ENCODE data around the gene DISP2. TPM values are rescaled to one million over a fixed set of nuclear protein-coding genes. Genes with fewer than 3 reads are reported as not detected.

The DISP2 gene
- total and polyA plus RNA-seq, 9 of the 15 experiments (the other 6 are each of a cell fraction or from before 2014, with no cell fraction given): 0.06 to 0.89 (median 0.15) TPM; not detected in 1

DNA sequence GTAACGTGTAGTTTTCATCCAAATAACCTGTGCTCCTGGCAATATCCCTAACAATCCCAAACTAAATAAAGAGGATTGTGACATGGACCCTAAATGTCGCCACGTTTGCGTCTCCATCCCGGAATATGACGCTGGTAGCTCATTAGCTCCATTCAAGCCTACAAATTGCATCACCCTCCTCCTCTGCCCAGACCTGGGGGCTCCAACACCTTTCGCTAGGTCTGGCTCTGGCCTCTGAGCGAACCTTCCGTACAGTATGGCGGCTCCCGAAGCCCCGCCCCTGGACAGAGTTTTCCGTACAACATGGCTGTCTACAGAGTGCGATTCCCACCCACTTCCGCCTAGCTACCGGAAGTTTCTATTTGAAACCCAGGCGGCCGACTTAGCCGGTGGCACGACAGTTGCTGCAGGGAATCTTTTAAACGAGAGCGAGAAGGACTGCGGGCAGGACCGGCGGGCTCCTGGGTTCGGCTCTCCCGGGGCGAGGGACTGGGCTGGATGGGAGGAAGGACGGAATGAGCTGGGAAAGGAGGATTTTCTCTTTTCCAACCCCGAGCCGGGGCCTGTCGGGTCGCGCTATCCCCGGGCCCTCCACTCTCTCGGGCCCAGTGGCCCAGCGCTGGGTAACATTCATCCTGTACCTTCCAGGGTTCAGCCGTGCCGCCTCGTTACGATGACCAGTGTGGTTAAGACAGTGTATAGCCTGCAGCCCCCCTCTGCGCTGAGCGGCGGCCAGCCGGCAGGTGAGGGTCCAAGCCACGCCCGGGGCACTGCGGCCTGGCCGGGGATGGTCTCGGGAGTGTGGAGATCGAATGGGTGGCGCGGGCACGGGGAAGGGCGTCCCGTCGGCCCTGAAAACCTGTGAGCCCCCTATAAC lies 24.8 kb downstream of the DISP2 start, which contains the start of gene KNSTRN (continued):
- TF ChIP-seq, protein P1, sequence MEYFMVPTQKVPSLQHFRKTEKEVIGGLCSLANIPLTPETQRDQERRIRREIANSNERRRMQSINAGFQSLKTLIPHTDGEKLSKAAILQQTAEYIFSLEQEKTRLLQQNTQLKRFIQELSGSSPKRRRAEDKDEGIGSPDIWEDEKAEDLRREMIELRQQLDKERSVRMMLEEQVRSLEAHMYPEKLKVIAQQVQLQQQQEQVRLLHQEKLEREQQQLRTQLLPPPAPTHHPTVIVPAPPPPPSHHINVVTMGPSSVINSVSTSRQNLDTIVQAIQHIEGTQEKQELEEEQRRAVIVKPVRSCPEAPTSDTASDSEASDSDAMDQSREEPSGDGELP (CRISPR knock-in tag; IDR thresholded peaks at IDR 0.05; ENCODE audit: borderline replicate concordance): peak; percentile 59; the same call in 1 of the 2 replicates
- TF ChIP-seq GTF2E2 (tag; IDR thresholded peaks at IDR 0.05) (peak; percentile 63; the same call in 1 of the 2 replicates), ZFPM2 (CRISPR knock-in tag; IDR thresholded peaks at IDR 0.05) (no peak), NFATC3 (IDR thresholded peaks at IDR 0.05) (no peak), TRIM28 (IDR thresholded peaks at IDR 0.05) (no peak), EP300 (IDR thresholded peaks at IDR 0.05; ENCODE audit: low read length) (peak; percentile 37; the same call in 1 of the 2 replicates), ZNF140 (CRISPR knock-in tag; IDR thresholded peaks at IDR 0.05) (no peak), THAP12 (CRISPR knock-in tag; IDR thresholded peaks at IDR 0.05) (no peak), ETV6 (IDR thresholded peaks at IDR 0.05; ENCODE audit: borderline replicate concordance in 1 of 2, low read depth in 2 of 2, low read length in 1 of 2) (no peak), ETV6 (CRISPR knock-in tag; IDR thresholded peaks at IDR 0.05; ENCODE audit: borderline replicate concordance) (no peak), NR3C1 (CRISPR knock-in tag; IDR thresholded peaks at IDR 0.05) (no peak), SAFB (IDR thresholded peaks at IDR 0.05; ENCODE audit: borderline replicate concordance, low read depth, low read length) (no peak), SOX6 (IDR thresholded peaks at IDR 0.05) (no peak), ESRRA (IDR thresholded peaks at IDR 0.05; ENCODE audit: borderline replicate concordance, low read depth) (no peak), HEY1 (CRISPR knock-in tag; IDR thresholded peaks at IDR 0.05; ENCODE audit: borderline replicate concordance) (no peak), MEF2D (tag; conservative IDR thresholded peaks at IDR 0.05; ENCODE audit: low read depth) (no peak), OTX1 (CRISPR knock-in tag; IDR thresholded peaks at IDR 0.05) (no peak), SETDB1 (IDR thresholded peaks at IDR 0.05; ENCODE audit: low read length) (no peak), ZNF707 (CRISPR knock-in tag; conservative IDR thresholded peaks at IDR 0.05) (no peak), ZC3H8 (IDR thresholded peaks at IDR 0.05) (no peak)
- TF ChIP-seq, protein P2, sequence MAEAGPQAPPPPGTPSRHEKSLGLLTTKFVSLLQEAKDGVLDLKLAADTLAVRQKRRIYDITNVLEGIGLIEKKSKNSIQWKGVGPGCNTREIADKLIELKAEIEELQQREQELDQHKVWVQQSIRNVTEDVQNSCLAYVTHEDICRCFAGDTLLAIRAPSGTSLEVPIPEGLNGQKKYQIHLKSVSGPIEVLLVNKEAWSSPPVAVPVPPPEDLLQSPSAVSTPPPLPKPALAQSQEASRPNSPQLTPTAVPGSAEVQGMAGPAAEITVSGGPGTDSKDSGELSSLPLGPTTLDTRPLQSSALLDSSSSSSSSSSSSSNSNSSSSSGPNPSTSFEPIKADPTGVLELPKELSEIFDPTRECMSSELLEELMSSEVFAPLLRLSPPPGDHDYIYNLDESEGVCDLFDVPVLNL (CRISPR knock-in tag; IDR thresholded peaks at IDR 0.05; ENCODE audit: low read depth): no peak
- TF ChIP-seq, protein P3, sequence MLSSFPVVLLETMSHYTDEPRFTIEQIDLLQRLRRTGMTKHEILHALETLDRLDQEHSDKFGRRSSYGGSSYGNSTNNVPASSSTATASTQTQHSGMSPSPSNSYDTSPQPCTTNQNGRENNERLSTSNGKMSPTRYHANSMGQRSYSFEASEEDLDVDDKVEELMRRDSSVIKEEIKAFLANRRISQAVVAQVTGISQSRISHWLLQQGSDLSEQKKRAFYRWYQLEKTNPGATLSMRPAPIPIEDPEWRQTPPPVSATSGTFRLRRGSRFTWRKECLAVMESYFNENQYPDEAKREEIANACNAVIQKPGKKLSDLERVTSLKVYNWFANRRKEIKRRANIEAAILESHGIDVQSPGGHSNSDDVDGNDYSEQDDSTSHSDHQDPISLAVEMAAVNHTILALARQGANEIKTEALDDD (IDR thresholded peaks at IDR 0.05): no peak
- TF ChIP-seq, protein P4, sequence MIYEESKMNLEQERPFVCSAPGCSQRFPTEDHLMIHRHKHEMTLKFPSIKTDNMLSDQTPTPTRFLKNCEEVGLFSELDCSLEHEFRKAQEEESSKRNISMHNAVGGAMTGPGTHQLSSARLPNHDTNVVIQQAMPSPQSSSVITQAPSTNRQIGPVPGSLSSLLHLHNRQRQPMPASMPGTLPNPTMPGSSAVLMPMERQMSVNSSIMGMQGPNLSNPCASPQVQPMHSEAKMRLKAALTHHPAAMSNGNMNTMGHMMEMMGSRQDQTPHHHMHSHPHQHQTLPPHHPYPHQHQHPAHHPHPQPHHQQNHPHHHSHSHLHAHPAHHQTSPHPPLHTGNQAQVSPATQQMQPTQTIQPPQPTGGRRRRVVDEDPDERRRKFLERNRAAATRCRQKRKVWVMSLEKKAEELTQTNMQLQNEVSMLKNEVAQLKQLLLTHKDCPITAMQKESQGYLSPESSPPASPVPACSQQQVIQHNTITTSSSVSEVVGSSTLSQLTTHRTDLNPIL (CRISPR knock-in tag; IDR thresholded peaks at IDR 0.05): no peak

Data from K562 (cell line).